IPS DF 4.7 (cell line): ENCODE measurements around the gene ARG2.
"Not testable (repeated sequence)": the region's sequence is repeated elsewhere in the genome, so short reads cannot be mapped to it uniquely, and the experiment has no call there.

Experiments used
- DNase-seq: peaks from one replicate; pipeline ENCODE4 v3.0.0-alpha.2; 2013; ENCODE audit warnings: low spot score; ENCODE audit errors: extremely low read depth

The ARG2 gene

GRCh38 chr14:67584978-67585377 is 34.7 kb upstream of the ARG2 start:
- no peak for DNase-seq

GRCh38 chr14:67586369-67586768 is 33.4 kb upstream of the ARG2 start:
- DNase-seq, result no peak

- no peak for DNase-seq
Observed at GRCh38 chr14:67589204-67589770, 30.4 kb upstream of the ARG2 start.

GRCh38 chr14:67593650-67594049 is 26.1 kb upstream of the ARG2 start:
- not testable (repeated sequence) for DNase-seq

- no peak for DNase-seq
Observed at GRCh38 chr14:67595392-67595791, 24.3 kb upstream of the ARG2 start.

- DNase-seq, result peak; percentile 44
Observed at GRCh38 chr14:67599698-67600561, 19.8 kb upstream of the ARG2 start, which contains the start of gene PIGH. TSS of gene PIGH (minus strand) at chr14:67600268. CDS start at chr14:67600203, 65 bp downstream.

GRCh38 chr14:67600562-67600974 is 19.2 kb upstream of the ARG2 start:
- not testable (repeated sequence) for DNase-seq

GRCh38 chr14:67602076-67602475 is 17.6 kb upstream of the ARG2 start:
- no peak for DNase-seq

- DNase-seq, result no peak
Observed at GRCh38 chr14:67602995-67603545, 16.6 kb upstream of the ARG2 start.

GRCh38 chr14:67607646-67608045 is 12.1 kb upstream of the ARG2 start:
- DNase-seq, result no peak

- DNase-seq, result no peak
Observed at GRCh38 chr14:67609642-67610310, 9.9 kb upstream of the ARG2 start.

- DNase-seq, result no peak
Observed at GRCh38 chr14:67610491-67610890, 9.2 kb upstream of the ARG2 start.

- DNase-seq, result no peak
Observed at GRCh38 chr14:67618617-67619063, 1.1 kb upstream of the ARG2 start.

- no peak for DNase-seq
Observed at GRCh38 chr14:67620217-67620785, 581 bp downstream of the ARG2 start.

GRCh38 chr14:67622675-67623074 is 3.0 kb downstream of the ARG2 start:
- DNase-seq, result peak; percentile 44

- DNase-seq, result no peak
Observed at GRCh38 chr14:67623114-67623513, 3.4 kb downstream of the ARG2 start.

- DNase-seq, result not testable (repeated sequence)
Observed at GRCh38 chr14:67626131-67626530, 6.4 kb downstream of the ARG2 start.

- no peak for DNase-seq
Observed at GRCh38 chr14:67627519-67627918, 7.8 kb downstream of the ARG2 start.

- DNase-seq, result no peak
Observed at GRCh38 chr14:67630186-67630585, 10.5 kb downstream of the ARG2 start.

GRCh38 chr14:67630938-67631337 is 11.2 kb downstream of the ARG2 start:
- DNase-seq, result no peak

GRCh38 chr14:67633451-67634147 is 13.9 kb downstream of the ARG2 start:
- no peak for DNase-seq
